GM21367 (cell line): ENCODE results near the gene RBM44.
"Not testable (repeated sequence)": the region's sequence is repeated elsewhere in the genome, so short reads cannot be mapped to it uniquely, and the experiment has no call there.

ENCODE experiments used
- ATAC-seq: cut with Tn5 transposase; IDR thresholded peaks from one replicate; pipeline ENCODE4 v1.9.1; 2021; ENCODE audit not compliant: unreplicated experiment

The RBM44 gene

GRCh38 chr2:237798236-237799059 lies at the start of gene RBM44:
Gene RBM44, plus strand, starts transcription at chr2:237798779. Its CDS starts 14,831 bp downstream, at chr2:237813610.
- no peak for ATAC-seq

GRCh38 chr2:237749002-237749401 lies 49.6 kb upstream of the RBM44 start:
- ATAC-seq, result no peak

GRCh38 chr2:237749961-237750360 lies 48.6 kb upstream of the RBM44 start:
- ATAC-seq, result no peak

GRCh38 chr2:237750441-237750840 lies 48.1 kb upstream of the RBM44 start:
- ATAC-seq, result not testable (repeated sequence)

- ATAC-seq, result peak; percentile 89
Observed at GRCh38 chr2:237752761-237753165, 45.8 kb upstream of the RBM44 start.

- no peak for ATAC-seq
Observed at GRCh38 chr2:237754182-237754581, 44.4 kb upstream of the RBM44 start.

GRCh38 chr2:237754626-237755248 lies 43.8 kb upstream of the RBM44 start:
- ATAC-seq, result no peak

GRCh38 chr2:237757616-237758015 lies 41.0 kb upstream of the RBM44 start:
- no peak for ATAC-seq

GRCh38 chr2:237758185-237758584 lies 40.4 kb upstream of the RBM44 start:
- ATAC-seq, result no peak

GRCh38 chr2:237759176-237759575 lies 39.4 kb upstream of the RBM44 start:
- ATAC-seq, result no peak

GRCh38 chr2:237760506-237761502 lies 37.8 kb upstream of the RBM44 start:
- no peak for ATAC-seq

GRCh38 chr2:237762291-237763182 lies 36.0 kb upstream of the RBM44 start:
- ATAC-seq, result not testable (repeated sequence)

GRCh38 chr2:237763812-237764211 lies 34.8 kb upstream of the RBM44 start:
- ATAC-seq, result no peak

GRCh38 chr2:237765122-237765521 lies 33.5 kb upstream of the RBM44 start:
- ATAC-seq, result not testable (repeated sequence)

GRCh38 chr2:237765875-237766274 lies 32.7 kb upstream of the RBM44 start:
- ATAC-seq, result no peak

- ATAC-seq, result no peak
Observed at GRCh38 chr2:237766340-237766739, 32.2 kb upstream of the RBM44 start.

GRCh38 chr2:237772513-237772912 lies 26.1 kb upstream of the RBM44 start:
- no peak for ATAC-seq

- no peak for ATAC-seq
Observed at GRCh38 chr2:237773826-237774225, 24.8 kb upstream of the RBM44 start.

- ATAC-seq, result no peak
Observed at GRCh38 chr2:237774811-237775553, 23.6 kb upstream of the RBM44 start.
